ENCODE data around the gene SLC25A11. TPM values are rescaled to one million over a fixed set of nuclear protein-coding genes. Genes with fewer than 3 reads are reported as not detected.
A peak's percentile ranks its signal among the peaks of the same experiment; 100 is the strongest.

Gene SLC25A11
- total RNA-seq, 4 donors from 2014 or later, result 28.7 to 58.9 (median 46.8) TPM

DNA sequence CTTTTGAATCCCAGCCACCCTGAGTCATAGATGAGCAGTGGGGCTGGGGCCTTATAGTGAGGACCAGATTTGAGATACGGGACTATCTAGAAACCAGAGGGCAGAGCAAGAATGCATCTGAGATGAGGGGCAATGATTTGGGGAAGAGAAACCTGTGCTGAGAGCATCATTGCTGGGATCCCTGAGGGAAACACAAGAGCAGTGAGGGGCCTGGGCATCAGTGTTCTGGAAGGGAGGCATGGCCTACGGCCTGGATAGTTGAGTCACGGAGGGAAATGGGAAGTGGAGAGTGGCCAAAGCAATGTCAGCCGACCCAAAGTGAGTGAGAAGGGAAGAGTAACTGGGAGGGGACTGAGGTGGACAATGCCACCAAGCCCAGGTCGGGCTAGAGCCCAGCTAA, 42.5 kb upstream of the SLC25A11 start:
- H3K9me3 ChIP-seq, result no peaks in the 10 kb centered on the region
- 56% methylated on average over 4 of the region's 5 CpGs; no CpG with 5 or more reads in 1 of the 2 donors for WGBS, 2 donors (ENCODE audit: low coverage in 1 of 2)
- H3K27ac ChIP-seq, result no peak overlapping the region
- H3K4me1 ChIP-seq, result peaks cover 0 to 28% (median 11%) of the 10 kb centered on the region in 3 donors
- ATAC-seq, result no peak
- no peaks in the 10 kb centered on the region for H3K27me3 ChIP-seq
- TF ChIP-seq EP300 (IDR thresholded peaks at IDR 0.05), result no peak
- no peak for TF ChIP-seq POLR2AphosphoS5 (IDR thresholded peaks at IDR 0.05)
- TF ChIP-seq, protein P1, sequence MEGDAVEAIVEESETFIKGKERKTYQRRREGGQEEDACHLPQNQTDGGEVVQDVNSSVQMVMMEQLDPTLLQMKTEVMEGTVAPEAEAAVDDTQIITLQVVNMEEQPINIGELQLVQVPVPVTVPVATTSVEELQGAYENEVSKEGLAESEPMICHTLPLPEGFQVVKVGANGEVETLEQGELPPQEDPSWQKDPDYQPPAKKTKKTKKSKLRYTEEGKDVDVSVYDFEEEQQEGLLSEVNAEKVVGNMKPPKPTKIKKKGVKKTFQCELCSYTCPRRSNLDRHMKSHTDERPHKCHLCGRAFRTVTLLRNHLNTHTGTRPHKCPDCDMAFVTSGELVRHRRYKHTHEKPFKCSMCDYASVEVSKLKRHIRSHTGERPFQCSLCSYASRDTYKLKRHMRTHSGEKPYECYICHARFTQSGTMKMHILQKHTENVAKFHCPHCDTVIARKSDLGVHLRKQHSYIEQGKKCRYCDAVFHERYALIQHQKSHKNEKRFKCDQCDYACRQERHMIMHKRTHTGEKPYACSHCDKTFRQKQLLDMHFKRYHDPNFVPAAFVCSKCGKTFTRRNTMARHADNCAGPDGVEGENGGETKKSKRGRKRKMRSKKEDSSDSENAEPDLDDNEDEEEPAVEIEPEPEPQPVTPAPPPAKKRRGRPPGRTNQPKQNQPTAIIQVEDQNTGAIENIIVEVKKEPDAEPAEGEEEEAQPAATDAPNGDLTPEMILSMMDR (IDR thresholded peaks at IDR 0.05), result no peak
- TF ChIP-seq POLR2A (IDR thresholded peaks at IDR 0.05), result no peak
- no peak overlapping the region for H3K4me3 ChIP-seq
- H3K36me3 ChIP-seq, result peaks cover 0 to 83% of the 10 kb centered on the region in 2 donors

DNA sequence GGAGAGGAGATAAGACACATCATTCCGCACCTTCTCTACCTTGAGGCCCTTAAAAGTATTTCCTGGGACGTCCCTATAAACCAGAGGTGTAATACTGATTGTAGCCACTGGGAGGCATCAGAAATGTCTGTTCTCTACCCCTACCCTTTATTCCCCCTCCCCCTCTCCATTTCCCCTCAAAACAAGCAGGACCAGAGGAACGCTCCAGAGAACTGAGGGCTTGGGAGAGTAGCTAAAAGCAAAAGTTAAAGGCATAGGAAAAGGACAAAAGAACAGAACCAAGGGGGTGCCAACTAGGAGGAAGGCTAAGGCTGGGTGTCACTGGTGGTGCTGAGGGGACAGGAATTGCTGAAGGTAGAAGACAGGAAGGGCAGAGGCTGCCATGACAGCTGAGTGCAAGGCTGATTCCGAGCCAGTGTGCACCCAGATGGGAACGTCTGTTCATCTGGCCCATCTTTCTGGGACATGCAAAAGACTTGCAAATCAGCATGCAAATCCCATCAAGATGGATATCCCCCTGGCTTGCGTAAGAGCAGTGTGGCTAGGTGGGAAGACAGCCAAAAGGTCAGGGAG, 40.9 kb upstream of the SLC25A11 start:
- peaks cover 0 to 95% of the 10 kb centered on the region in 2 donors for H3K36me3 ChIP-seq
- H3K4me1 ChIP-seq, result peaks cover 0 to 14% (median 4%) of the 10 kb centered on the region in 3 donors
- TF ChIP-seq POLR2A (IDR thresholded peaks at IDR 0.05) (no peak), POLR2AphosphoS5 (IDR thresholded peaks at IDR 0.05) (no peak), EP300 (IDR thresholded peaks at IDR 0.05) (no peak)
- TF ChIP-seq, protein P1 (IDR thresholded peaks at IDR 0.05), result peak in 3 of 4 experiments; percentile 78 to 85 (median 81)
- no peaks in the 10 kb centered on the region for H3K9me3 ChIP-seq
- H3K27me3 ChIP-seq, result no peaks in the 10 kb centered on the region
- ATAC-seq, result peak; percentile 47
- no peak overlapping the region for H3K4me3 ChIP-seq
- 40 to 41% methylated on average over 2 to 5 of the region's 6 CpGs for WGBS, 2 donors (ENCODE audit: low coverage in 1 of 2)
- H3K27ac ChIP-seq, result no peak overlapping the region

DNA sequence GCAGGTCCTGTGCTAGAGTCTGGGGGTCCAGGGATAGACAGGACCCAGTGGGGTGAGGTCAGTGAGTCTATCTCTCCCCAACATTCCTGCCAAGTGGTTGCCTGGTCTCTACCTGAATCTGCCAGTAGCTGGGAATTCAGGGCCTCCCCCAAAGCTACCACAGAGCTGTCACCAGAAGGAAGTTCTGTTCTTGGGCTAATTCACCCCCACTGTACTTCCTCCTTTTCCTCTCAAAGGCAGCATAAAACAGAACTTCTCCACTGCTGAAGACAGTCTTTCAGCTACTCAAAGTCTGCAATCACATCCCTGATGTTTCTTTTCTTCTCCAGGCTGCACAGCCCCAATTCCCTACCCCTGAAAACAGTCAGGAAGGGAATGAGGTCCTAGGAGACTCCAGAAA, 38.9 kb upstream of the SLC25A11 start:
- no peaks in the 10 kb centered on the region for H3K27me3 ChIP-seq
- no peak for ATAC-seq
- H3K9me3 ChIP-seq, result no peaks in the 10 kb centered on the region
- H3K27ac ChIP-seq, result no peak overlapping the region
- TF ChIP-seq POLR2A (IDR thresholded peaks at IDR 0.05), result no peak
- no peak for TF ChIP-seq POLR2AphosphoS5 (IDR thresholded peaks at IDR 0.05)
- no peak for TF ChIP-seq EP300 (IDR thresholded peaks at IDR 0.05)
- TF ChIP-seq, protein P1 (IDR thresholded peaks at IDR 0.05), result no peak
- H3K36me3 ChIP-seq, result peaks cover 0 to 87% of the 10 kb centered on the region in 2 donors
- no peak overlapping the region for H3K4me3 ChIP-seq
- H3K4me1 ChIP-seq, result peaks cover 0 to 19% (median 7%) of the 10 kb centered on the region in 3 donors

DNA sequence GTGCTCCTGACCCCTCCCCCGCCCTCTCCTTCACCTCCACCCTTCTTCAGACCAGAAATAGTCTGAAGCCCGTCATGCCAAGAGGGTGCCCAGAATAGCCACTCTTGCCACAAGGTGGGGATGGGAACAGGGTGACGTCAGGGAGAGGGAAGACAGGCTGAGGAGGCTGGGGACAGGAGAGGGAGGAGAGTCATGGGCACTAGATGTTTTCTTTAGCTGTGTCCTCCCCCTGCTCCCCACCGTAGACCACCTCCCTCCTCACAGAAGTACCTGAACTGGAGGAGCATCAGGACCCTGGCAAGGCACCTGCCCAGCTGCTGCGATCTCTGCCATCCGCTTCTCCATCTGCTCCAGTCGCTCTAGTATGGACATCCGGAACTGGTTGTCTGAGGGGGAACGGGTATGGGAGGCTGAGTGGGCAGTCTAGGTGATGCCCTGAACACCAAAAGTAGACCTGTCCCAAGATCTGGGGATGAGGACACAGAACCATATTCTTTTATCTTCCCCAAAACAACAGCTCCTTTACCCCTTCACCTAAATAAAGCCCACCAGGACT, 34.3 kb upstream of the SLC25A11 start:
- TF ChIP-seq POLR2A (IDR thresholded peaks at IDR 0.05) (no peak), POLR2AphosphoS5 (IDR thresholded peaks at IDR 0.05) (no peak), EP300 (IDR thresholded peaks at IDR 0.05) (no peak)
- TF ChIP-seq, protein P1 (IDR thresholded peaks at IDR 0.05), result no peak
- H3K36me3 ChIP-seq, result peaks cover 0 to 83% of the 10 kb centered on the region in 2 donors
- no peaks in the 10 kb centered on the region for H3K27me3 ChIP-seq
- no peak overlapping the region for H3K4me3 ChIP-seq
- 93% methylated on average over 5 of the region's 9 CpGs; no CpG with 5 or more reads in 1 of the 2 donors for WGBS, 2 donors (ENCODE audit: low coverage in 1 of 2)
- no peak for ATAC-seq
- peaks cover 0 to 48% (median 13%) of the 10 kb centered on the region in 3 donors for H3K4me1 ChIP-seq
- H3K9me3 ChIP-seq, result no peaks in the 10 kb centered on the region
- H3K27ac ChIP-seq, result peak overlapping the region in 3 of 4 donors; percentile 42 to 63 (median 46)

Data from gastroesophageal sphincter (tissue), 4 donors.